GM10266 (cell line): ENCODE measurements around the gene TAOK3.

Experiments used
- DNase-seq: peaks from one replicate; pipeline ENCODE4 v3.0.0; 2012; ENCODE audit errors: extremely low spot score
- CTCF ChIP-seq: IDR thresholded peaks from 2 replicates; pipeline ENCODE4 v1.5.1; 2012; ENCODE audit warnings: mild to moderate bottlenecking, low read depth; ENCODE audit not compliant: control insufficient read depth, insufficient read depth; ENCODE audit errors: missing control alignments

TAOK3 gene

GRCh38 chr12:118238888-118239287, 133.8 kb downstream of the TAOK3 start:
- no peak for TF ChIP-seq CTCF
- no peak for DNase-seq

- no peak for TF ChIP-seq CTCF
- no peak for DNase-seq
Measured at GRCh38 chr12:118237908-118238307, 134.8 kb downstream of the TAOK3 start.

- TF ChIP-seq CTCF: no peak
- DNase-seq: peak; percentile 63
Measured at GRCh38 chr12:118237052-118237665, 135.5 kb downstream of the TAOK3 start.

GRCh38 chr12:118220702-118221101, 152.0 kb downstream of the TAOK3 start:
- TF ChIP-seq CTCF: no peak
- DNase-seq: no peak

- TF ChIP-seq CTCF: no peak
Measured at GRCh38 chr12:118219772-118220171, 152.9 kb downstream of the TAOK3 start.

GRCh38 chr12:118219106-118219505, 153.6 kb downstream of the TAOK3 start:
- no peak for DNase-seq
- TF ChIP-seq CTCF: no peak

More at GRCh38 chr12:118219772-118220171, 152.9 kb downstream of the TAOK3 start:
- no peak for DNase-seq

GRCh38 chr12:118213452-118213851, 159.3 kb downstream of the TAOK3 start:
- DNase-seq: no peak
- no peak for TF ChIP-seq CTCF
